AG09309 (cell line): ENCODE data around the gene VWA3B.

ENCODE experiments used
- DNase-seq: peaks from one replicate; pipeline ENCODE4 v3.0.0-alpha.2; 2010; ENCODE audit warnings: low read depth
- H3K4me3 ChIP-seq: 2 replicates; pipeline ENCODE4 v1.5.1; 2011; ENCODE audit warnings: mild to moderate bottlenecking, low read depth, low read length, moderate library complexity; ENCODE audit not compliant: control insufficient read depth
- CTCF ChIP-seq: IDR thresholded peaks from 2 replicates; pipeline ENCODE4 v1.5.1; 2011; ENCODE audit warnings: mild to moderate bottlenecking, low read depth, low read length, inconsistent platforms; ENCODE audit not compliant: insufficient read depth, control insufficient read depth; ENCODE audit errors: missing control alignments

Gene VWA3B

DNA sequence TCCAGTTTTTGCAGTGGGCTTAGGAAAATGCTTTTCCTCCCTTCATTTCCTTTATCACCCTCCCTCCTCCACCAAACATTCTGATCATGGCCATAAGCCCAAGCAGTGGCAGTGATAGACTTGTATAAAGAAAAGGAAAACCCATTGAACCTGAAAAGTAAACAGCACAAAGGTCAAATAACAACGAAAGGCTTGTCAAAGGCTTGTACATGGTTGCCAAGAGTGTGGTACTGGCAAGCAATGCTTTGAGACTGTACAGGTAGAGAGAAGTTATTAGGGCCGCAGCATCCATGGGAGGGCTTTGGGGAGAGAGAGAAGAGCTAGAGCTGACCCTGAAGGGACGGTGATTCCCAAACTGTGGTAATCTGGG lies 2.1 kb upstream of the VWA3B start:
- TF ChIP-seq CTCF, result no peak
- DNase-seq, result no peak

GRCh38 chr2:98085649-98086048 lies 1.3 kb upstream of the VWA3B start:
- TF ChIP-seq CTCF, result no peak
- H3K4me3 ChIP-seq, result no peak overlapping the region
- DNase-seq, result no peak

More for the DNA sequence above, 2.1 kb upstream of the VWA3B start:
- H3K4me3 ChIP-seq, result no peak overlapping the region

DNA sequence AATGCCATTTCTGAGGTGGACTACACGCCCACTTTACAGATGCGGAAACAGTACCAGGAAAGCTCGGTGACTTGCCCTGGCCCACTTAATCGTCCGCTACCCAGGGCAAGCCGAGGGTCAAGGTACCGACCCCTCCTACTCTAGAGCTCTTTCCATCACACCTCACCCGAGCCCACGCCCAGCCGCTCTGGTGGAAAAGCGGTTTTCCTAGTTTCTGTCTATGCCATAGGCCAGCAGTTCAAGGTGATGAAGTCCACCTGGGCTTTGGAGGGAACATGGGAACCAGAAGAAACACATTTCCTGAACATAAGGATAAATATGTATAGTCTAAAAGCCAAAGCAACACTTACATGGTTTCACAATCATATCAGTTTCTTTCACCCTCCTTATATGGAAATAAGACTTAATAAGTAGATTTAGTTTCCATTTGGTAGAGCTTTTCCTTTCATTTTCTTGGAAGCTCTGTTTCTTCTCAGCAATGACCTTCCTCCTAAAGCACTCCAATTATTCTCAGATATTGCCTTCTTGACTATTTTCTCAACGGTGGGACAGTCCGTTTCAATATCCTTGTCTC lies 567 bp downstream of the VWA3B start:
- no peak for TF ChIP-seq CTCF
- H3K4me3 ChIP-seq, result peak overlapping the region; percentile 54
- DNase-seq, result no peak

- no peak for DNase-seq
- H3K4me3 ChIP-seq, result no peak overlapping the region
- no peak for TF ChIP-seq CTCF
Measured at GRCh38 chr2:98088261-98088660, 1.3 kb downstream of the VWA3B start.

DNA sequence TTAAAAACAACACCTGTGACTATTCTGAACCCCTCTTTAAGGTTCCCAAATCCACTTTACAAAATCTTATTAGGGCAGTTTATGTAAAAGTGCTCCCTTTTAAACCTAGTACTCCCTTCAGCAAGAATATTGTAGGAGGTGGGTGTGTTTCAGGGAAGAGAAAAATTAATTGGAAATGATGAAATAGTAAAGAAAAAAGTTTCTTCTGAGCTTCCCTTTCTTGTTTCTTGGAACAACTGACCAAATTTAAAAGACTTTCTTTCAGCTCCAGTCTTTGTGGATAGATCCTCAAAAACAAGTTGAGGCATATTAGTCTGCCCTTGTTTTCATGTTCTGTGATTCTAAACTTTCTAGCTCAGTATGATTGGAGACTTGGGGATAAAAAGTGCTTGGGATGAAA lies 3.0 kb downstream of the VWA3B start:
- no peak overlapping the region for H3K4me3 ChIP-seq
- no peak for DNase-seq
- TF ChIP-seq CTCF, result no peak

DNA sequence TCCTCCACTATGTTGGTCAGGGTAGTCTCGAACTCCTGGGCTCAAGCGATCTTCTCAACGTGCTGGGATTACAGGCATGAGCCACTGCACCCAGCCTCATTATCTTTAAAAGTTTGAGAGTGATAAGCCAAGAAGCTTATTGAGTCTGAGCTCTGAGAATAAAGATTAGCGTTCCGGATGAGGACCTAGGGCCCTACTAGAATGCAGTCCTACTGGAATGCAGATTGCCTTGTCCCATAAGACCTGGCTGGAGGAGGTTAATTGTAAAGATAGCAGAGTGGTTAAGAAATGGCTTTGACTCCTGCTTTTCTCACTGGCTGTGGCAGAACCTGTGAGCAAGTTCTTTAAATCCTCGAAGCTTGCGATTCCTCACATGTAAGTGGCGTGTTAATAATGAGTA lies 4.0 kb downstream of the VWA3B start:
- no peak overlapping the region for H3K4me3 ChIP-seq
- DNase-seq, result no peak
- no peak for TF ChIP-seq CTCF

DNA sequence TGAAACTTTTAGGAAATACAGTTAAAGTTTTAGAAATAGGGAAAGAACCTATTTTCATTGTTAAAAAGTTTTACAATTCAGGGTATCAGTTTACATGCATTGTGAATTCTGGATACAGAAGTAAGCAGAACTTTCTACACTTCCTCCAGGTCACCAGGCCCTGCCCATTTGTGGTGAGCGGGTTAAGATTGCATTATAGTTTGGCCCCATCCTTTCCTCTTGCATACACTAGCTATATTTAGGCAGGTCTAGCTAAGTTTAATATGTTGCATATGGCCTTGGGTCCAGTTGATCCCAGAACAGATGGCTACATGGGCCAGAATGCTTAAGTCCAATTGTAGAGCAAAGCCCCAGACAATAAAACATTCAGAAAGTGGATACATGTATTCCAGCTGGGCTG lies 4.8 kb downstream of the VWA3B start:
- DNase-seq, result no peak
- H3K4me3 ChIP-seq, result no peak overlapping the region
- TF ChIP-seq CTCF, result no peak
